Esophagus muscularis mucosa (tissue), 3 donors: ENCODE results near the gene TSPOAP1.

Experiments
- CTCF ChIP-seq, 3 experiments: fragments of 200-600 bp in 2 of 3; fragments of 450-650 bp in 1 of 3; sonication (generic) in 2 of 3; IDR thresholded peaks; one replicate each; pipeline ENCODE4 v1.5.1; 2017 to 2019; ENCODE audit warnings: antibody characterized with exemption in 3 of 3, mild to moderate bottlenecking in 2 of 3, moderate library complexity in 1 of 3
- POLR2A ChIP-seq: fragments of 450-650 bp; IDR thresholded peaks from one replicate; pipeline ENCODE4 v1.6.1; 2017; ENCODE audit warnings: antibody characterized with exemption, moderate library complexity, mild to moderate bottlenecking, low read depth

GRCh38 chr17:58269557-58270291, 58.9 kb downstream of the TSPOAP1 start:
- TF ChIP-seq CTCF (IDR thresholded peaks at IDR 0.05) (no peak), POLR2A (no peak)
